Choroid plexus epithelial cell (primary cell): ENCODE data around the gene MC5R.

ENCODE experiments used
- DNase-seq: peaks from one replicate; pipeline ENCODE4 v3.0.0-alpha.2; 2010; ENCODE audit warnings: low read depth
- H3K4me3 ChIP-seq: 2 replicates; pipeline ENCODE4 v1.5.1; 2011; ENCODE audit warnings: low read depth, mild to moderate bottlenecking, control low read depth, low read length, moderate library complexity
- TF ChIP-seq, protein P1 (sequence below): conservative IDR thresholded peaks from 2 replicates; pipeline ENCODE4 v1.5.1; 2011; ENCODE audit warnings: low read depth, mild to moderate bottlenecking, control low read depth, inconsistent platforms, low read length, moderate library complexity

The MC5R gene

DNA sequence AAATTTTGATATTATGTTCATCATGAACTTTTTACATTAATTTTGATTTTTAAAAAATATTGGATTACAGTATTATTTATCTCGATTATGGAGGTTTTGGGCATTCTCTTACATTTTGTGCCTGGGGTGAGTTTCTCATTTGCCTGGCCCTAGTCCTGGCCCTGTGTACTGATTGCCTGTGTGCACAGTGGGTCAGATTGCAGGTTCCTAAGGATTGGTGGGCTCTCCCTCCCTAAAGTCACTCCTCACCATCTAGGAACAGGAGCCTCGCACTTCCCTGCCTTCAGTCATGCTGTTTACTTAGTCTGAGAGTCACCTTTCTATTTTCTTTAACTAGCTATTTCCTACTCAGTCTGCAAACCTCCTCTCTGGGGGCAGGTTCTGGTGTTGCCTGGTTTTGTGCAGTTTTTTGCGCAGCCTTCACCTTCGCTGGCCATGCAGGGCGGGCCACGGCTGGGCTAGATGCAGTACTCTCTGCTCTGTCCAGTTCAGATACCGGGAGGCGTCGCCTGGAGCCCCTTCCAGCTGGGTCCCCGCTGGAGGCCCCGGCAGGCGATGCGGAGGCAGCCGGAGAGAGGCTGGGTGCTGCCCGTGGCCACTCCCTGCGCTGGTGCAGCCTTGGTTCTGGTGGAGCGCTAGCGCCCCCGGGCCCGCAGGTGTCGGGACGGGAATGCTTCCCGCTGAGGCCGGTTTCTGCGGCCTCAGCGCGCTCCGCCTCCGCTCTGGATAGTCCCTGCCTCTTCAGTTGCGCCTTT is 23.3 kb upstream of the MC5R start:
- TF ChIP-seq, protein P1, sequence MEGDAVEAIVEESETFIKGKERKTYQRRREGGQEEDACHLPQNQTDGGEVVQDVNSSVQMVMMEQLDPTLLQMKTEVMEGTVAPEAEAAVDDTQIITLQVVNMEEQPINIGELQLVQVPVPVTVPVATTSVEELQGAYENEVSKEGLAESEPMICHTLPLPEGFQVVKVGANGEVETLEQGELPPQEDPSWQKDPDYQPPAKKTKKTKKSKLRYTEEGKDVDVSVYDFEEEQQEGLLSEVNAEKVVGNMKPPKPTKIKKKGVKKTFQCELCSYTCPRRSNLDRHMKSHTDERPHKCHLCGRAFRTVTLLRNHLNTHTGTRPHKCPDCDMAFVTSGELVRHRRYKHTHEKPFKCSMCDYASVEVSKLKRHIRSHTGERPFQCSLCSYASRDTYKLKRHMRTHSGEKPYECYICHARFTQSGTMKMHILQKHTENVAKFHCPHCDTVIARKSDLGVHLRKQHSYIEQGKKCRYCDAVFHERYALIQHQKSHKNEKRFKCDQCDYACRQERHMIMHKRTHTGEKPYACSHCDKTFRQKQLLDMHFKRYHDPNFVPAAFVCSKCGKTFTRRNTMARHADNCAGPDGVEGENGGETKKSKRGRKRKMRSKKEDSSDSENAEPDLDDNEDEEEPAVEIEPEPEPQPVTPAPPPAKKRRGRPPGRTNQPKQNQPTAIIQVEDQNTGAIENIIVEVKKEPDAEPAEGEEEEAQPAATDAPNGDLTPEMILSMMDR = peak; percentile 41
- H3K4me3 ChIP-seq = peak overlapping the region; percentile 28
- DNase-seq = peak; percentile 39

DNA sequence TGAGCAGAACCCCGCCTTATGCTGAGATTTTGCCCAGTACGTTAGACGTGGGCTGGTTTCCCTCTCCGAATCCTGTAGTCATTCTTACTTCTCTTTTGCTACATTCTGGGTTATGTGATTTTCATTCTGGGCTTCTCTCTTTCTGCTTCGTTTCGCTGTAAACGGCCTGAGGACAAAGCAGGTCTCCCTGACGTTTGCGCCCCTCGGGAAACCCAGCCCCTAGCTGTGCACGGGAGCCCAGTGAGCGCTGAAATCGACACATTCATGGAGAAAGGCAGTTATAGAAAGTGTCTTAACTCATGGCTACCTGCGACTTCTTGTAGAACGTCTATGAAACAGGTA is 22.7 kb upstream of the MC5R start:
- H3K4me3 ChIP-seq = peak overlapping the region; percentile 28
- TF ChIP-seq, protein P1 = no peak

GRCh38 chr18:13804305-13804704 is 19.6 kb upstream of the MC5R start:
- DNase-seq = no peak
- H3K4me3 ChIP-seq = no peak overlapping the region
- TF ChIP-seq, protein P1 = no peak

More for the DNA sequence above, 22.7 kb upstream of the MC5R start:
- no peak for DNase-seq

DNA sequence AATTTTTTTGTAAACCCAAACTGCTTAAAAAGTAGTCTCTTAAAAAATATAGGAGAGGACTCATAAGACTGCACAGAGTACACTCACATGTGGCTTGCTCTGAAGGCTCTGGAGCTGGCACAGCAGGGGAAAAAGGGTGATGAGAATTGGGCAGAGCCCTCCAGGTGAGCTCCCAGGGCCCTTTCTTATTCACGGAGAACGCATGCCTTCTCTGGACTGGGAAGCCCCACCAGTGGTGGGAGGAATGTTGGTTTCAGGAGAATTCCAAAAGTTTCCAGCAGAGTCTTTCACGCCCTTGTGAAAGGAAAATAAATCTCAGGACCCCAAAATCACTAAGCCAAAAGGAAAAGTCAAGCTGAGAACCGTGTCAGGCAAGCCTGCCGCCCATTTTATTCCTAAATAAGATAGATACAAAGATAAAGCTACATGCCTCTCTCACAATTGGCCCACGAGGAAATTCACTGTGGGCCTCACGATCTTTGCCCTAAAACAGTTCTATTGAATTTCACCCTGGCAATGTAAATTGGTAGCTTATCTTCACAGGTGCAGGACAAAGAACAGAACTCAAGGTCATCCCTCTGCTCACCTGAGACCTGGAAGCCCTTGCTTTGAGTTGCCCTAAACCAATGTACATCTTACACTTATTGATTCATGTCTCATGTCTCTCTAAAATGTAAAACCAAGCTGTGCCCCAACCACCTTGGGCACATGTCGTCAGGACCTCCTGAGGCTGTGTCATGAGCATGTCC is 15.5 kb upstream of the MC5R start:
- no peak for DNase-seq
- TF ChIP-seq, protein P1 = no peak
- H3K4me3 ChIP-seq = no peak overlapping the region

DNA sequence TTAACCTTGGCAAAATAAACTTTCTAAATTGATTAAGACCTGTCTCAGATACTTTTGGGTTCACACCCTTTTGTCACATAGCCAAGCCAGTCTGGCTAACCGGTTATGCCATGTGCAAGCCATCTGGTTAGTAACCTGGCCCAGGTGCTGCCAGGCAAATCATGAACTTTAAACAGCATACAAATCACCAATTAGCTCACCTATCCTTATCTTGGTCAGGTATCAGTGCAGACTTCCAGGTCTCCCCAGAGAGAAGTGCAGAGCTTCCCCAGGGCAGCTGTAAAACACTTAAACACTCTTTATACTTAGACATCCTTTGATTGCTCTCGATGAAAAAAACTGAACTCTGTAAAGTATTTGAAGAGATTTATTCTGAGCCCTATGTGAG is 14.9 kb upstream of the MC5R start:
- no peak overlapping the region for H3K4me3 ChIP-seq
- TF ChIP-seq, protein P1 = no peak
- DNase-seq = no peak

GRCh38 chr18:13809531-13810255 is 14.3 kb upstream of the MC5R start:
- TF ChIP-seq, protein P1 = no peak
- no peak for DNase-seq
- no peak overlapping the region for H3K4me3 ChIP-seq
